Endothelial cell (in vitro differentiated cells): ENCODE measurements around the gene EPB41L1. TPM values are rescaled to one million over a fixed set of nuclear protein-coding genes. Genes with fewer than 3 reads are reported as not detected.

Source experiments
- DNase-seq: peaks from one replicate; pipeline ENCODE4 v3.0.0; 2021; ENCODE audit warnings: low spot score
- H3K27ac Mint-ChIP-seq: one replicate; pipeline ENCODE4 v1.8.0; 2021; ENCODE audit warnings: mixed read lengths, inconsistent platforms; ENCODE audit not compliant: unreplicated experiment
- H3K27me3 Mint-ChIP-seq: one replicate; pipeline ENCODE4 v1.8.0; 2021; ENCODE audit warnings: mild to moderate bottlenecking, moderate library complexity, mixed read lengths, inconsistent platforms; ENCODE audit not compliant: unreplicated experiment
- H3K36me3 Mint-ChIP-seq: one replicate; pipeline ENCODE4 v1.8.0; 2021; ENCODE audit warnings: mild to moderate bottlenecking, low read depth, mixed read lengths, inconsistent platforms; ENCODE audit not compliant: unreplicated experiment
- H3K4me1 Mint-ChIP-seq: one replicate; pipeline ENCODE4 v1.8.0; 2021; ENCODE audit warnings: mild to moderate bottlenecking, mixed read lengths, inconsistent platforms; ENCODE audit not compliant: unreplicated experiment
- H3K4me3 Mint-ChIP-seq: one replicate; pipeline ENCODE4 v1.8.0; 2021; ENCODE audit warnings: mild to moderate bottlenecking, mixed read lengths, inconsistent platforms; ENCODE audit not compliant: unreplicated experiment
- H3K9me3 Mint-ChIP-seq: one replicate; pipeline ENCODE4 v1.8.0; 2021; ENCODE audit warnings: mixed read lengths, inconsistent platforms; ENCODE audit not compliant: unreplicated experiment
- CTCF ChIP-seq: fragments of 200-600 bp; sonication (generic); IDR thresholded peaks from one replicate; pipeline ENCODE4 v1.5.0; 2021; ENCODE audit warnings: antibody characterized with exemption; ENCODE audit not compliant: unreplicated experiment
- long read RNA-seq: library from polyadenylated mRNA; unstranded; transcript quantifications from one replicate; pipeline ENCODE4 v2.0.0, GENCODE V29; 2020; ENCODE audit not compliant: unreplicated experiment
- total RNA-seq: library from RNA; stranded (reverse); fragmentation: NEBNext Ultra II Directional; extraction: Animal tissue kit (Norgen Biotek cat#: 25700); gene quantifications from one replicate; pipeline ENCODE4 v1.2.1, GENCODE V29; 2021; ENCODE audit not compliant: unreplicated experiment

EPB41L1 gene
- total RNA-seq: 19.3 TPM
- long read RNA-seq: 0 reads

GRCh38 chr20:36154700-36155628 is at the start of gene EPB41L1:
EPB41L1 (plus strand) TSS chr20:36154740; CDS start chr20:36173778, 19,038 bp downstream.
- Mint-ChIP-seq H3K4me1 (peaks cover 9% of the 10 kb centered on the region), H3K27ac (no peak within 1 kb of the TSS)
- DNase-seq: peak; percentile 21

GRCh38 chr20:36104856-36105255 is 49.7 kb upstream of the EPB41L1 start:
- Mint-ChIP-seq H3K36me3 (no peaks in the 10 kb centered on the region), H3K4me1 (peaks cover 7% of the 10 kb centered on the region), H3K9me3 (no peaks in the 10 kb centered on the region), H3K27ac (no peak overlapping the region), H3K4me3 (no peak overlapping the region), H3K27me3 (peaks cover 2% of the 10 kb centered on the region)
- no peak for TF ChIP-seq CTCF
- no peak for DNase-seq

More at GRCh38 chr20:36154700-36155628, at the start of gene EPB41L1:
- Mint-ChIP-seq H3K4me3 (peak within 1 kb of the TSS; percentile 85), H3K9me3 (no peaks in the 10 kb centered on the region), H3K27me3 (peaks cover 9% of the 10 kb centered on the region), H3K36me3 (peaks cover 4% of the 10 kb centered on the region)
- TF ChIP-seq CTCF: no peak

- peaks cover 4% of the 10 kb centered on the region for H3K36me3 Mint-ChIP-seq
- no peak for TF ChIP-seq CTCF
- H3K4me3 Mint-ChIP-seq: no peak overlapping the region
- no peaks in the 10 kb centered on the region for H3K9me3 Mint-ChIP-seq
- peaks cover 7% of the 10 kb centered on the region for H3K4me1 Mint-ChIP-seq
- no peak for DNase-seq
- peaks cover 5% of the 10 kb centered on the region for H3K27me3 Mint-ChIP-seq
- no peak overlapping the region for H3K27ac Mint-ChIP-seq
These were observed 48.8 kb upstream of the EPB41L1 start for GRCh38 chr20:36105711-36106226.

GRCh38 chr20:36106606-36107005 is 47.9 kb upstream of the EPB41L1 start:
- peaks cover 7% of the 10 kb centered on the region for H3K4me1 Mint-ChIP-seq
- DNase-seq: no peak
- TF ChIP-seq CTCF: no peak
- peaks cover 5% of the 10 kb centered on the region for H3K27me3 Mint-ChIP-seq
- peaks cover 4% of the 10 kb centered on the region for H3K36me3 Mint-ChIP-seq
- H3K4me3 Mint-ChIP-seq: no peak overlapping the region
- no peaks in the 10 kb centered on the region for H3K9me3 Mint-ChIP-seq
- H3K27ac Mint-ChIP-seq: no peak overlapping the region

GRCh38 chr20:36107881-36108280 is 46.7 kb upstream of the EPB41L1 start:
- Mint-ChIP-seq H3K27ac (no peak overlapping the region), H3K36me3 (peaks cover 4% of the 10 kb centered on the region), H3K4me3 (no peak overlapping the region), H3K9me3 (no peaks in the 10 kb centered on the region), H3K27me3 (peaks cover 6% of the 10 kb centered on the region), H3K4me1 (peaks cover 7% of the 10 kb centered on the region)
- no peak for DNase-seq
- no peak for TF ChIP-seq CTCF
